ENCODE measurements around the gene GCA. TPM values are rescaled to one million over a fixed set of nuclear protein-coding genes. Genes with fewer than 3 reads are reported as not detected.

The GCA gene
- total and polyA plus RNA-seq, 2 experiments from 2014 or later = 41.9 to 78.1 TPM

DNA sequence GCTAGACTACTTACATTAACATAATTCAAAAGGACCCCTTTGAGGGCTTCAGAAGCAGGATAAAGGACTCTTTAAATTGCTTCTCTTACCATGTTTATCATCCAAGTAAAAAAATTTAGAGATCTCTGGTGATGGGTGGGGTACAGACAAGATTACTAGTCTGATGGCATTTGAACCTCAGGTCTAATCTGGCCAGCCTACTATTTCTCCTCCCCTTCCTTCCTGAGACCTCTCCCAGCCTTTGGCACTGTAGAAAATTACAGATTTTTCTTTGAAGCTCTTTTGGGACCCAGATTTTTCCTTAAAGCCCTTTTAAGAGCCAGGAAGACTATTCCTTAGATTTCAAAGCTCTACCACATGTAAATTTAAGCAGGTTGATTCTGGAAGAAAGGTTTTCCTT lies 28.9 kb downstream of the GCA start:
- Histone ChIP-seq H3K36me3 (peaks cover 37% of the 10 kb centered on the region), H3K27ac (no peak overlapping the region), H3K4me1 (ENCODE audit: low read depth) (no peaks in the 10 kb centered on the region), H3K9me3 (ENCODE audit: low read depth) (no peaks in the 10 kb centered on the region), H3K27me3 (no peaks in the 10 kb centered on the region), H3K4me3 (no peak overlapping the region)
- DNase-seq (ENCODE audit: low read depth in 1 of 2, low spot score in 1 of 2) = no peak
- TF ChIP-seq, protein P1, sequence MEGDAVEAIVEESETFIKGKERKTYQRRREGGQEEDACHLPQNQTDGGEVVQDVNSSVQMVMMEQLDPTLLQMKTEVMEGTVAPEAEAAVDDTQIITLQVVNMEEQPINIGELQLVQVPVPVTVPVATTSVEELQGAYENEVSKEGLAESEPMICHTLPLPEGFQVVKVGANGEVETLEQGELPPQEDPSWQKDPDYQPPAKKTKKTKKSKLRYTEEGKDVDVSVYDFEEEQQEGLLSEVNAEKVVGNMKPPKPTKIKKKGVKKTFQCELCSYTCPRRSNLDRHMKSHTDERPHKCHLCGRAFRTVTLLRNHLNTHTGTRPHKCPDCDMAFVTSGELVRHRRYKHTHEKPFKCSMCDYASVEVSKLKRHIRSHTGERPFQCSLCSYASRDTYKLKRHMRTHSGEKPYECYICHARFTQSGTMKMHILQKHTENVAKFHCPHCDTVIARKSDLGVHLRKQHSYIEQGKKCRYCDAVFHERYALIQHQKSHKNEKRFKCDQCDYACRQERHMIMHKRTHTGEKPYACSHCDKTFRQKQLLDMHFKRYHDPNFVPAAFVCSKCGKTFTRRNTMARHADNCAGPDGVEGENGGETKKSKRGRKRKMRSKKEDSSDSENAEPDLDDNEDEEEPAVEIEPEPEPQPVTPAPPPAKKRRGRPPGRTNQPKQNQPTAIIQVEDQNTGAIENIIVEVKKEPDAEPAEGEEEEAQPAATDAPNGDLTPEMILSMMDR (IDR thresholded peaks at IDR 0.05; ENCODE audit: low read depth, low read length) = no peak

DNA sequence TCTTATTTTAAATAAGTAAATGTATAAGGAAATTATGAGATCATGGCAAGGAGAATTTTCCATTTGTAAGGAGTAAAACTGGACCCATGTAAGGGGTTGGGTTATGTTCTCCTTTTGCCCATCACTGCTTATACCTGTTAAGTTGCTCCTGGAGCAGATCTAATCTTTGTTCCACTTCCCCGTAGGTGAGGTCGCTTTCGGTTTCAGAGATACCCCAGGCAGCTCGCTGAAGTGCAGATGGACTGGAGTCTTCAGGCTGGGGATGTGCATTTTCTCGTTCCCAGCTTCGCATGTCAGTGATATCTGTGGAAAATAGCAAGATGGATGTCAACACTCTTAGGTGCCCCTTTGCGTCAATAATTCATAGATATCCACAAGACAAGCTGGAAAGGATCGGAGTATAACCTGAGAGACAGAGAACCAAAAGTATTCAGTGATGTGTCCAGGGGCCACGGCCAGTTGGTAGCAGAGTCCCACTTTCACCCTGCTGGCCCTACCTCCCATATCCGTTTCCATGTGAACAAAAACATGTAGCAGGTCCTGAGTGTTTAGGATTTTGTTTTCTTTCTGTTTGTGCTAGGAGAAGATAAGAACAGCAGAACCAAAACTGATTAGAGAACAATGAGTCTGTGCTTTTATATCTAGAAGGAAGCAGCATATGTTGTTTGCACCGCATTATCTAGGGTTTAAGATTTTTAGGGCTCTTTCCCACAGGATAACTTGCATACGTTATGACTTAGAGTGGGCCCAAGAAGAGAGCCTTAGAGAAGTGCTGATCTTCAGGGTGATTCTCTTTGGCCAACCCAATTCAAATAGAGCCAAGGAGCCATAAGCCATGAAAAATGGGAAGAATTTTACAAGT lies 36.0 kb downstream of the GCA start:
- peak in 1 of 2 donors; percentile 6 for DNase-seq (ENCODE audit: low read depth in 1 of 2, low spot score in 1 of 2)
- TF ChIP-seq, protein P1 (IDR thresholded peaks at IDR 0.05; ENCODE audit: low read depth, low read length) = no peak
- Histone ChIP-seq H3K27me3 (no peaks in the 10 kb centered on the region), H3K4me1 (ENCODE audit: low read depth) (peaks cover 24% of the 10 kb centered on the region), H3K36me3 (peaks cover 32% of the 10 kb centered on the region), H3K4me3 (no peak overlapping the region), H3K9me3 (ENCODE audit: low read depth) (no peaks in the 10 kb centered on the region), H3K27ac (no peak overlapping the region)

DNA sequence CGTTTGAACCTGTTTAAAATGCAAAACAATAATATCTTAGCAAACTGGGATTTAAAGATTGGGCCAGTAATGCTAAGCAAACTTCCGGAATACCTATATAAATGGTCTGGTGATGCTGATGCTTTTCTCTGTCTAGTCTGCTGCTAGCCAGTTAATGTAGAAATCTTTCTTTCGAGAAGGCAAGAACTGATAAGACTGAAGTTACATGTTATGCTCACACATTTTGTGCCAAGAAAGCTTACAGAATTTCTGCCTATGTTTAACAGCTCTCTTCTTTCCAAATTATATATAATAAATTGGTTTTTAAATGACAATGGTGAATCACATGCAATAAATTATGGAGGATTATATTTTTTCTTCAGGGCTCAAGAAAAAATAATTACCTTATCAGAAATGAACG lies 37.9 kb downstream of the GCA start:
- TF ChIP-seq, protein P1 (IDR thresholded peaks at IDR 0.05; ENCODE audit: low read depth, low read length) = no peak
- no peak for DNase-seq (ENCODE audit: low read depth in 1 of 2, low spot score in 1 of 2)

DNA sequence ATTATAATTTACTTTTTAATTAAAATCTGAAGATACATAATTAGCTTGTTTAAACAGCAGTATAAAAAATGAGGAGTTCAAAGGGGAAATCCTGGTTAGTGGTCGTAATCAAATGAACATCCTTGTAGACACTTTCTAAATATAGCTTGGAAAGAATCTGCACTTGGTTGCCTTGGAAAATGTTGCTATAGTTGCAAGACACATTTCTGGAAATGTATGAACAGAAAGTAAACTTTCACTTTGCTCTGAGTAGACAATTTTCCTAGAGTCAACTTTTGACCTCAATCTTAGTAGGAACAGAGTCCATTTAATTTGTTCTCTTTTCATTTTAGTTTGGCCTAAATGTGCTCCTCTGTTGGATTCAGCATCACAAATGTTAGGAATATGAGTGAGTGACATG lies 38.3 kb downstream of the GCA start:
- H3K27me3 ChIP-seq = no peaks in the 10 kb centered on the region
- peak; percentile 16 to 65 for DNase-seq (ENCODE audit: low read depth in 1 of 2, low spot score in 1 of 2)
- TF ChIP-seq, protein P1 (IDR thresholded peaks at IDR 0.05; ENCODE audit: low read depth, low read length) = no peak

More for the DNA sequence above, 37.9 kb downstream of the GCA start:
- H3K27ac ChIP-seq = no peak overlapping the region
- peaks cover 24% of the 10 kb centered on the region for H3K4me1 ChIP-seq (ENCODE audit: low read depth)
- no peak overlapping the region for H3K4me3 ChIP-seq
- H3K27me3 ChIP-seq = no peaks in the 10 kb centered on the region
- peaks cover 29% of the 10 kb centered on the region for H3K36me3 ChIP-seq
- no peaks in the 10 kb centered on the region for H3K9me3 ChIP-seq (ENCODE audit: low read depth)

DNA sequence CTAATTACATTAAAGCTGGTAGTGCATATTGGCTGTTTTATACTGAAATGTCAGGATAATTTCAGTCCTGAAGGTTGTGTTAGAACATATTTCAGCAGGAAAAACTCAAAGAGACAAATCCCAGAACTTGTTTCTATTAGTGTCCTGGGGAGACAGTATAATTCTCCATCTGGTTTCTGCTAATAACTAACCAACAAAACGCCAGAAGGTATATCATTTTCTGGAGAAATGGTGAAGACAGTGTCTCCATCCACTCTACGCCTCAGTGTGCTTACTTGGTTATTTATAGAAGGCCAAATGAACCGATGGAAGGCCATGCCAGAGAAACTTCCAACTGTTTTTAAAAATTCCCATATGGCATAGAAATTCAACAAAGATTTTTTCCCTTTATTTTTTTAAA lies 41.6 kb downstream of the GCA start:
- H3K36me3 ChIP-seq = peaks cover 18% of the 10 kb centered on the region
- no peak overlapping the region for H3K27ac ChIP-seq
- TF ChIP-seq, protein P1 (IDR thresholded peaks at IDR 0.05; ENCODE audit: low read depth, low read length) = no peak
- H3K9me3 ChIP-seq (ENCODE audit: low read depth) = no peaks in the 10 kb centered on the region
- H3K4me3 ChIP-seq = no peak overlapping the region
- DNase-seq (ENCODE audit: low read depth in 1 of 2, low spot score in 1 of 2) = no peak
- peaks cover 27% of the 10 kb centered on the region for H3K4me1 ChIP-seq (ENCODE audit: low read depth)
- H3K27me3 ChIP-seq = no peaks in the 10 kb centered on the region

More for the DNA sequence above, 38.3 kb downstream of the GCA start:
- peaks cover 24% of the 10 kb centered on the region for H3K4me1 ChIP-seq (ENCODE audit: low read depth)
- H3K4me3 ChIP-seq = no peak overlapping the region
- no peak overlapping the region for H3K27ac ChIP-seq
- H3K36me3 ChIP-seq = peaks cover 29% of the 10 kb centered on the region
- H3K9me3 ChIP-seq (ENCODE audit: low read depth) = no peaks in the 10 kb centered on the region
